GOT3 (cell line): ENCODE data around the gene ZBTB14.

Source experiments
- DNase-seq: peaks from one replicate; lab custom pipeline; 2025; ENCODE audit warnings: mixed read lengths; lab: John Stamatoyannopoulos, UW

Gene ZBTB14, protein sequence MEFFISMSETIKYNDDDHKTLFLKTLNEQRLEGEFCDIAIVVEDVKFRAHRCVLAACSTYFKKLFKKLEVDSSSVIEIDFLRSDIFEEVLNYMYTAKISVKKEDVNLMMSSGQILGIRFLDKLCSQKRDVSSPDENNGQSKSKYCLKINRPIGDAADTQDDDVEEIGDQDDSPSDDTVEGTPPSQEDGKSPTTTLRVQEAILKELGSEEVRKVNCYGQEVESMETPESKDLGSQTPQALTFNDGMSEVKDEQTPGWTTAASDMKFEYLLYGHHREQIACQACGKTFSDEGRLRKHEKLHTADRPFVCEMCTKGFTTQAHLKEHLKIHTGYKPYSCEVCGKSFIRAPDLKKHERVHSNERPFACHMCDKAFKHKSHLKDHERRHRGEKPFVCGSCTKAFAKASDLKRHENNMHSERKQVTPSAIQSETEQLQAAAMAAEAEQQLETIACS

DNA sequence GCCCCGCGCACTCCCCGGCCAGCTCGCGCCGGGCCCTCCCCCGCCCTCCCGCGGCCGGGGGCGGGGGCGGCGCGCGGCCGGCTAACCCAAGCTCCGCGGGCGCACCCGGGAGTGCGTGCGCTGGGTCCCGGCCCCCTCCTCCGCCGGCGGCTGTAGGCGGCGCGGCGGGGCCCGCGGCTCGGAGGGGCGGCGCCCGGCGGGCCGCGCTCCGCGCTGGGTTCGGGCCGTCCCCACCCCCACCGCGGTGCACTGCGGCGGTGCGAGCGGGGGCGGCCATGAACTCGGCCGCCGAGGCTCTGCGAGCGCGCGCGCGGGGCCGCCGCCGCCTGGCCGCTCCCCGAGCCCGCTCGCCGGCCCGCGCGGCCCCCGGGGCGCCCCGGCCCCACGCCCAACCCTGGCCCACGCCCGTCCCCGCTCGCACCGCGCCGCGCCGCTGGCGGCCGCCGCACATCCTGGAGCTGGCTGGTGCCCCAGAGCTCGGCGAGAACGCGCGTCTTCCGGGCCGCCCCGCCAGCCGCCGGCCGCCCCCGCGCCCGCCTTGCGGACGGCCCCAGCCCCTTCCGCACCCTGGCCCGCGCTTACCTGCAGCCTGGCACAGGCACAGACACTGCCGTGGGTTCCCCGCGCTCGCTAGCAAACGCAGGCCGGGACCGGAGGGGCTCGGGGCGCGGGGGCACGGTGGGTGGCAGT is at the start of gene ZBTB14:
Gene ZBTB14, minus strand, starts transcription at position 496 of the 690 bp plus-strand sequence. CDS start 2,480 bp downstream, outside the sequence.
- no peak for DNase-seq

DNA sequence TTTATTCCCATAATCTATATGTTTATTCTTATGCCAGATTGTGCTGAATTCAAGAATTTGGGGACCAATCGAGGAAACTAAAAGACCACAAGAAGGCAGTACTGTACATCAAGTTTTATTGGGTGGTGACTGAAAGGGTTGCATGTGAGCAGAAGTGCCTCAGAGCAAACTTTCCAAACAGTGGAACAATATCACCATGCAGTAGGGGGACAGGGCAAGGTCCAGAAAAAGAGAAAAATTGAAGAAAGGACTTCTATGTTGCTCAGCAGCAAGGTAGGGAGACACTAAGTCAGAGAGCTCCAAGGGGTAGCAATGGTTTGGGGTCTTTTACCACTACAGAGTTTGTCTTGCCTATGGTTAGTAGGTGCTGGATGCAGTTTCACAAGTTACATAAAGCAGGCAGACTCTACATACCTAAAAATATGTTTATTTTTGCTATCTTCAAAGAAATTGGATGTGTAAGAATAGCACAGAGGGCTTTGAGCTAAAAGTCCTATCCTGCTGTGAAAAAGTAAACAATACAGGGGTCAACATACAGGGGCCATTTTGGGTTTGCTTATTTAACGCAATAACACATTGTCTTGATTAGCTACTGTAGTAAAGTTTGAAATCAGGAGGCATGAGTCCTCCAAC is 43.8 kb upstream of the ZBTB14 start:
- no peak for DNase-seq

DNA sequence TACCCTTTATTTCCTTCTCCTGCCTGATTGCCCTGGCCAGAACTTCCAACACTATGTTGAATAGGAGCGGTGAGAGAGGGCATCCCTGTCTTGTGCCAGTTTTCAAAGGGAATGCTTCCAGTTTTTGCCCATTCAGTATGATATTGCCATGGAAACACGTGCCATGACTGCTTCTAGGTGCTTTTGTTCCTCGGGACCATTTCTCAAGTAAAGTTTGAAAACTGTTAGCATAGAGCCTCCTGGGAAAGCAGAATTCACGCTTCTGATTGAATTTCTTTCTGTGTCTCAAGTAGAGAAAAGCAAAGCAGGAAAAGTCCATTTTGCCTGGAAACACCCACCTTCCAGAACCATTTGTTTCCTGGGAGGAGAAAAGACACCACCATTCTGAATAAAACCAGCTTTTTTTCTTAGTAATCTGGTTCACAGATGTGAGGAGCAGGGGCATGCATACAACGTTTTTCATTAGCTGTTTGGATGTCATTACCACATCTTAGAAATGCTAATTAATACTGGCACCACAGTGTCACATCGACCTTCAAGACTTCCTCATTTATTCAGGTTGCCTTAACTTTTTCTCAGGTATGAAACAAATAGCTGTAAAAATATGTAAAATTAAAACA is 39.0 kb upstream of the ZBTB14 start:
- no peak for DNase-seq

DNA sequence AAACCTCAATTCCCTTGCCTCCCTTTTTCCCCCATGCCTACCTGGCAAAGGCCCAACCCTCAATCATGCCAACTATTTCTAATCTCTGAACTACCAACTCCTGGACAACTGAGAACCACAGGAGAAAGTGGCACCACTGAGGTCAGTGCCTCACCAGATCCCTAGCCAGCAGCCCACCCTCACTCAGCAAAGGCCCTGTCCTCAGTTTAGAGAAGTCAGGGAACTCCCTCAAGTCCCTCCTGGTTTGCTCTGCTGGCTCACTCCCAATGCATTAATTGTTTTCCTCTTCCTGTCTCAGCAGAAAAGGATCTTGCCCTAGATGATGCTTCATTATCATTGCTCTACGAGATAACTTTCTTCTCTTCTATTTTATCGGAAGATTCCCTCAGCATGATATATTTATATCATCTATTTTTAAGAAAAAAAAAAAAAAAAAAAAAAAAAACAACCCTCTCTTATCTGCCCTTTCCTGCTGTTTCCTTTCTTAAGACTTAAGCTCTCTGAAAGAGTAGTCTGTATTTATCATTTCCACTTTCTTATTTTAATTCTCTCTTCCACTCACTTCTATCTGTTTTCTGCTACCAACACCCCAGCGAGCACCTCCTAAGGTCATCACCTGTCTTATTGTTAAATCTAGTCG is 22.7 kb upstream of the ZBTB14 start:
- DNase-seq = no peak

DNA sequence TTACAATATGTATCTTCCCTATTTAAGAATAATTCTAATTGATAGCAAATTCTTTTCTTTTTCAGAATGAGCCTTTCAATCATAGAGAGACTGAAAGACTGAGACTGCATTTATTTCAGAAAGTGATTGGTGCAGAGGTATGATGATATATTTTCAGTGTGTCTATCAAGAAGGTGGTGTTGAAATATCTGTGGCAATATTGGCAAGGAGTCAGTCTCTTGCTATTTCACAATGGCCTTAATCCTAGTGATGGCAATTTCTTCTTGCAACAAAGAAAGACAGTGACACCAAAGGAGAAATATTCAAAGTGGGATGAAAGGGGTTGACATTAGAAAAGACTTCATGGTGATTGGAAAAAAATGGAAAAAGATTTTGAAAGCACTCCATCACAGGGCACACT is 21.7 kb upstream of the ZBTB14 start:
- DNase-seq = no peak

DNA sequence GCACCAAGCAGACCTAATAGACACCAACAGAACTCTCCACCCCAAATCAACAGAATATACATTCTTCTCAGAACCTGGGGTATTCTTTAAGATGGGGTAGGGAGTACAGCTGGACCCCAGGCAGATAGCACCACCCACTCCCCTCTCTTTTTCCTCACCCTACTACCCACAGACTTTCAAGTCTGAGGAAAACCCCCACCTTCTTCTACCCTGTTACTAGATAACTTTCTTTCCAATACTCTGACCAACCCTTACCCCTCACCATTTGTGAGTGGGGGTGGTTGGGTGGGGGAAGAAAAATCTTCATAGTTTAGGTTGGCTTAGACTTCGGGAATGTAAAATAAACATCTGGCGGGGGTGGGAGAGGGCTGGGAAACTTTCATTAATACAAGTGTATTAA is 20.3 kb upstream of the ZBTB14 start:
- no peak for DNase-seq

DNA sequence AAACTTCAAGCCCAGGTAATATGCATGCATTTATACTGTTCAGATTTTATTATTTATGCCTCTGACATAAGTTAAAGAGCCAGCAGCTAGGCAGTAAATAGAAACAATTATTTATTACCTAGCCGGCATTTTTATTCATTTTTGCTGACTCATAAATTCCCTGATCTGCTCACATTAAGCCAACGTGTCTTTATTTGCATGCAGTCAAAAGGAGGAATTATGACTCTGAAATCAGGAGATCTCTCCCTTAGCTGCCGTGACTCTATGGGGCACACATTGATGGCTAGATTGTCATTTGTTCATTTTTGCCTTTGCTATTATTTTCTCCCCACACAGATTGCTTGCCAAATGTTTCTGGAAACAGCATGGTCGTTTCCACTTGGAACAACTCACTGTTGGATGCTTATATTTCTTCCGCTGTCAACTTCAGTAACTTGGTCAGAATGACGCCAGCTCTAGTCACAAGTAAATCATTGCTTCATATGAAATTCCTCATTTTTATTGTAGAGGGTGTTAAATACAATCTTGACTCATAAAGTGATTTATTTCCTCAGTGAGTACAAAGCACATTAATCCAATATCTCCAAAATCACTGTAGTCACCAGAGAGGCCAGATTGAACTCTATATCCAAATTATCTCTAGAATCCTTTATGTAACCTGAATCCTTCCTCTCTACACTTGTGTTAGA is 15.9 kb upstream of the ZBTB14 start:
- no peak for DNase-seq

DNA sequence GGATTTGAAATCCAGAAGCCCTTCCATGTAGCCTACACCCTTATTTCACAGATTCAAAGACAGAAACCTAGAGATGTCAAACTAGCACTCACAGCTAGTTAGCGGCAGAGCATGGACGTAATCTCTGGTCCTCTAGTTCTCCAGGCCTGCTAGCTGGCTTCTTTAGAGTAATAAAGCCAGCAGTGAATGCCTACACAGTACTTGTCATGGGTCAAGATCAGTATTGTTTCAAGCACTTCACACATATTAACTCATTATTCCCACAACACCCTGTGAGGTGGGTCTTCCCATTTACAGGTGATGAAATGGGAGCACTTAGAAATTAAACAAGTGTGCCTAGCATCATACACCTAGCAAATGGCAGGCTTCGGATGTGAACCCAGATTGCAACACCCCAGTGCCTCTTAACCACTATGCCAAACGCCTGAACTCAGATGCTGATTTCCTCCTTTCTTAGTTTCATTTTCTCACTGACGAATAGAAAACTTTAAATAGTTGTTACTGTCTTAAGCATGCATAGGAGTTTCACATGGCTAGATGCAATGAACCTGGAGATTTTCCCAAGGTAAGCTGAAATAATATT is 14.5 kb upstream of the ZBTB14 start:
- no peak for DNase-seq

DNA sequence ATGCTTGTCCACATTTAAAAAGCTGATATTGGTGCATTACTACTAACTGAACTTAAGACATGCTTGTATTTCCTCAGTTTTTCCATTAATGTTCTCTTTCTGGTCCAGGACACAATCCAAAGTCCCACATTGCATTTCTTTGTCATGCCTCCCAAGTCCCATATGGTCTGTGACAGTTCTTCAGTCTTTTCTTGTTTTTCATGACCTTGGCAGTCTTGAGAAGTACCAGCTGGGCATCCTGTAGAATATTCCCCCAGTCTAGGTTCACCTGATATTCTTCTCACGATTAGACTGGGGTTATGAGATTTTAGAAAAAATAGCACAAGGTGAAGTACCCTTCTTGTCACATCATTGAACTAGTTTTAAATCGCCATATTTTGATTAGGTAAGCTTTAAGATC is 10.3 kb upstream of the ZBTB14 start:
- DNase-seq = no peak

DNA sequence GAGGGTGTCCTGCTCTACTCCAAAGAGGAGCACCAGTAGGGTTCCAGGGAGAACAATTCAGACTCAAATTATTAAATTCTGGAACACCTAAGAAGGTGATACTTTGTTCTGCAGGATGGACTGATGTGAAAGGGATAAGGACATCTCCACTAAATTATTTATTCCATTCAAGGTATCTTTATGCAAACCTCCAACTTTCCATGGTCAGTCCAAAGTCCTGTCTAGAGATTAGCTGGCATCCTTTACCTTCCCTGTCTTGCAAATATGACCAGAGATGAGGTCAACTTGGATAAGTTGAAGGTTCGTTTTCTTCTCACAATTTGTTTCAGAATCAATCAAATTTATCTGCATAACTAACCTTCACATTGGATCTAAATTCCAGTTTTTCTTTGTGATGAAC is 8.7 kb upstream of the ZBTB14 start:
- DNase-seq = no peak

DNA sequence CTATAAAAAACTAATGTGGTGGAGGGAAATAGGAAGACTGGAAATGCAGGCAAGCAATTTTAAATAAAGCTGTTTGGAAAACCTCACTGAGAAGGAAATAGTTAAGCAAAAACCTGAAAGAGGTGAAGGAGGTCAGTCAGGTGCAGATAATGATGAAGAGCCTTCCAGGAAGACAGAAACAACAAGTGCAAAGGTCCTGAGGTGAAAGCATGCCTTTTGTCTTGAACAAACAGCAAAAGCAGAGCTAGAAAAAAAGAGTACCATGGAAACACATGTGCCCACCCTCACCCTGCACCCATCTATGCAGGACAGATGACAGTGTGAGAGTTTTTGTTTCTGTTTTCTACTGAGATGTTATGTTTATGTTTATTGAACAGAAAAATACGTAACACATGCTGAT is 8.1 kb upstream of the ZBTB14 start:
- no peak for DNase-seq

DNA sequence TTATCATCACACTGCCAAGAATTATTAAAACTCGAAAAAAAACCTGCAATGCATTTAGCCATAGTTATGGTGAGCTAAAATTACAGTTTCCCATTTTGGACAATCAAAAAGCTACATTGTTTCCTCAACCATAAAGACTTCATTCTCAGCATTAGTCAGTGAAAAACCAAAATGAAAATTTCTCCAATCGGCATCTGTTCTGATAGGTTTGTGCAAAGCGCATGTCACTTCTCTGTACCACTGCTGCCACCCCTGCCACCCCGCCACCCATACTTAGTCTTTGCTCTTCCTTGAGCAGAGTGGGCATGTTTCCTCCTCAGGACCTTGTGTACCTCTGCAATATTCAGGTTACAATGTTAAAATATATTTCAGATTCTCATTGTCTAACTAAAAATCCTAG is 7.1 kb upstream of the ZBTB14 start:
- DNase-seq = no peak

DNA sequence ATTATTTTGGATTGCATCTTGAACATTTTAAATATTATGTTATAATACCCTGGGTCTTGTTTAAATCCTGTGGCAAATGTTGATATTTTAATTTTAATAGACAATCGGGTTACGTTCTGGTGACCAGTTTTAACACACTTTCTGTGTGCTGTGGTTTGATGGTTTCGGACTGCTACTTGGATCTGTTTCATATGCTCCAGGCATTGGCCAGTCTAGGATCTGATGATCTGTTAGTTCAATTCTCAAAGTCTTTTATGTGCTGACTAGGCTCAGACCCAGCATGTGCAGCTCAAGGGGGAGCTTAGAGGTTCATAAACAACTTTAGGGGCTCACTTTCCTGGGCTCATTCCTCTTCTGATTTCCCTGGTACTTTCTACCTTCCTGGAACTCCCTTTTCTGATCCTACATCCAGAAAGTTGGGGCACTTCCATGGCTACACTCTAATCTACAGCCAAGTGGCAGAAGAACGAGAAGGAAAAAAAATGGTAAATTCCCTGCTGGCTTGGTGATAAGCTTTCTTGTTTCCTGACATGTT is 5.0 kb upstream of the ZBTB14 start:
- no peak for DNase-seq

DNA sequence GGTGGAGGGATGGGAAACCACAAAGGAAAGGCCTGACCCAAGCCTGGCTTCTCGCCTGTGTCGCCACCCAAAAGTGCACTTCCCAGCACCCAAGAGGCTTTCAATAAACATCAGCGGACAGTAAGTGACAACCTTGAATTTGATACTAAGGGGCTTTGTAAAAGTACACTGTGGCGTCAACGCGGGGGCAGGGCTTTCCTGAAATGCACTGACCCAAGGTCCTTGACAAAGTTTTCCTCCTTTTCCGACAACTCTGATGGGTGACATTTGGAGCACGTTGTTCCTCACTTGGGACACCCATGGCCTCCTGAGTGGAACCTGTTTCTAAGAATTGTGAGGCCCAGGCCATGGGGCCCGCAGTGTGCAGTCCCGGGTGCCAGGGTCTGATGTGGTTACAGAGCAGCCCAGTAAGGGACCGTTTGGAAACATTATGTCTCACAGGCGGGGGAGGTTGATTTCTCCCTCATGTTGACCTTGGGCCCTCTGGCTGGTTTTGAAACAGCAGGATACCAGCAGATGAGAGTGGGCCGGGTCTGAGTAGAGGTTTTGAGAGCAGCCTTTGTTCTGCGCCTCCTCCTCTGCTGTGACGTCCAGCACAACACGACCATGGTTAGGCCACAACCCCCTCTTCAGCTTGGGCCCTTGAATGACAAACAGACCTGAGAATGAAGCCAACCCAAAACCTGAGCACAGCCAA is 2.8 kb upstream of the ZBTB14 start:
- no peak for DNase-seq

DNA sequence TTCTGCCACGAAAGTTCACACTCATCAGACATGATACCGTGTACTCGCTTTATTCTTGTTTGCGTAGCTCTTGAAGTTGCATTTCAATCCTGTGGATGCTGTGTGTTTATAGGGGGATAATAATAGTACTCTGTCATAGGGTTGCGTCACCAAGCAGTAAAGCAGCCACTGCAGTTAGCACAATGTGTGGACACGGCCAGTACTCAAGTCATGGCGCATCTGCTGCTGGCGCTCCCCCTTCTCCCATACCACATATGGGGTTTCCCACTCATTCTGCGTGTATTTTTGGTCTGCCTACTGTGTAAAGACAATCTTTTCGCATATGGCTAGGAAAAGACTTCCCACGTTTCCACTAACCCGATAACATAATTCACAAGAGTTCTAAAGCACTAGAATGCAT is 2.1 kb upstream of the ZBTB14 start:
- no peak for DNase-seq

DNA sequence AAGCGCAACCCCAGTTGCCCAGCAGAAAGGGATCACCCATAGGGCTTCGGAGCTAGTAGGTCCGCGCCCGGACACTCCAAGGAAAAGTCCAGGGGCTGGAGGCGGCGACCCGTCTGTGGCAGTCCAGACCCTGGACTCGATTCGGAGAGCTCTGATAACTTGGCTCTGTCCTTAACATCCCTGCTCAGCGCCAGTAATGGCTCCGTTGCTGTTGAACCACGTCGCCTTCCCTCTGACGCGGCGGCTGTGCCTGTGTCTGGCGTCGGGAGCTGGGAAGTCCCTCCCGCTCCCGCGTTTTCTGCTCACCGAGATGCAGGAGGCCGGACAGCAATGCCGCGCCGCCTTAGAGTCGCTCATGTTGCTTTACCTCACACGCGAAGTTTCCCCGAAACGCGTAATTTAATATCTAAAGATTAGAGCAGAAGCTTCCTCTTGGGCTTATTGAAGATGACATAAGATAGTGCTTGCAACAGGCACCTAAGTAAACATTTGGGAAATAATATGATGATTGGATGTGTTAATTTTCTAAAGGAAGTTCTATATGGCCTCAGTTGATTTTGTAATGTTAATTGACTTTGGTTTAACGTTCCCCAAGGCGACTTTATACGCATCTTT is 1.3 kb upstream of the ZBTB14 start:
- DNase-seq = no peak

DNA sequence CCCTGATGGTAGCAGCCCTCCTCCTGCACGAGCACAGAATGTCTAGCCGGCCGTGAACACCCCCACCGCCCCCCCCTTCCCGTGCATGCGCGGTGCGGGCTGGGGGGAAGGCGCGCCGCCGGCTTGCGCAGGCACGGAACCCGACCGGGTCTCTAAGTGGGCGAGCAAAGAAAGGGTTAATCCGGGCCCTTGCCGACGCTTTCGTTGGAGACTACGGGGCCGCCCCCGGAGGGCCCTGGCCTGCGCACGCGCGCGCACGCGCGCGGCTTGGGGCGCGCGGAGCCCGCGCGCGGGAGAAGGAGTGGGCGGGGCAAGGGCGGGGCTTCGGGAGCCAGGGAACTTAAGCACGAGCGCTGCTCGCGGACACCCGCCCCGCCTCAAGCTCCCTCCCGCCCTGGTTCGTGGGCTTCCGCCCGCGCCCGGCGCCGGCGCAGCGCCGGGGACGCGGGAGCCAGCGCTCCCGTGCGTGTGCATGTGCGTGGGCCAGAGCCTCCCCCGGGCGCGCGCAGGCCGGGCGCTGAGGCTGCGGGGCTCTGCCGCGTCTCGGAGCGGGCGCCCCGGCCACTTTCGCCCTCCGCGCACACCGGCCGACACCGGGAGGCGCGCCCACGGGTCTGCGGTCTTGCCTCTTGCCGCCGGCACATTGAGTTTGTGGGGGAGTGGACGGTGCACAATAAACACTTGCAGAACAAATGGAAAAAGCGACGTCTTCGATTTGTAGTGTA is 617 bp upstream of the ZBTB14 start:
- peak; percentile 69 for DNase-seq

DNA sequence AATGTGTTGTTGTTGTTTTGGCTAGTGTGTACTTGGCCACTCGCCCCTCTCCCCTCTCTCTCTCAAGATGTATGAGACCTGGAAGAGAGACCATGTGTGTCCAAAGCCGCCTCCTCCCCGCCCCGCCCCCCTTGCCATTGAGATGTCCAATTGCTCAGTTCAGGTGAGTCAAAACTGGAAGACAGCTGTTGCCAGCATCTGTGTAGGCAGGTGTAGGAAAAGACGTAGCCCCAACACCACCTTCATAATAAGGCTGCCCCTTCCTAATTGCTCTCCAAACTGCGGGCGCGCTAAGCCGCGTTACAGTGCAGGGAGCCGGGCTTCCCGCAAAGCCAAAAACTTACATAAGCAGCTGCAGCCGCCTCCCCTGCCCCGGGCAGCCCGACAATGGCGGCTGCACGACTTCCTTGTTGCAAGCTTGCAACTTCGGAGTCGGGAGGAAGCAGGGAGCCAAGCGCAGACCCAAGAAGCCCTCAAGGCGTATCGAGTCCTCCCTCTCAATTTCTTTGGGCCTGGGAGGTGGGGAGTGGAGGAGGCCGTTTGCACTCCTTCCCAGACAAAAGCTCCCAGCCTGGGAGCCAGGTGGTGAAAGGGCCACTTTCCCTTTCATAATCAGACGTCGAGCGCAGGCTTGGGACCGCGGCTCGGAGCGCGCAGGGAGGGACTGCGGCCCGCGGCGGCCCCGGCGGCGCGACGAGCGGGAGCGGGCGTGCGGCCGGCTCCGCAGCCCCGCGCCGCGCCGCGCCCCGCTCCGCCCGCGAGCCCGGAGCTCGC is 882 bp downstream of the ZBTB14 start:
- no peak for DNase-seq
